ENCODE data around the gene MRGPRE.

DNA sequence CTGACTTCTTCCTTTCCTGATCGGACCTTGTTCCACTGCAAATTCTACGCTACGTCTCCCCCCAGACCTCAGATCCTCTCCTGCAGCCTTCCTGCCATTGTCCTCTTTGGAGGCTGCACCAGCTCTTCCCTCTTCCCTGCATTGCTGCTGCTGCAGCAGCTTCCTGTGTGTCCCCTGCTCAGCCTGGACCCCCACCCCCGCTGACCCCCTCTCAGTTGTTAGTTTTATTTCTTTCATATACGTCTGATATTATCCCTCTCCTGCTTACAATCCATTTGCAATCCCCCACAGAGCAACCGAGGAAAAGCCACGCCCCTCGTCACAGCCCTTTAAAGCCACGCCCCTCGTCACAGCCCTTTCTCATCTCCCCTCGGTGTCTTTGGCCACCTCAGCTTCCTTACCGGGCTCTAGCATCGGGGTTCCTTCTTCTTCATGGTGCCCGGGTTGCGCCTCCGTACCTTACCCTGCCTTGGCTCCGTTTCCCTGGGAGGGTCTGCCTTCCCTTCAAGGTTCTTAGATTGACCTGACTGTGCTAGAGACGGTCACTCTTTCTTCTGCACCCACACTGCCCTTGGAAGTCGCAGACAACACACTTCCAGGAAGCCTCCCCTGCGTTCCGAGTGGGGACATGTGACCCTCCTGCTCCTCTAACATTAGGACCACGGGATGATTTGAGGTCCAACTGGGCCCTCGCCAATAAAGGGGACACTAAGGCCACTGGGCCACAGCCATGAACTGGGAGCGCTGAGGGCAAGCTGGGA, 18.4 kb downstream of the MRGPRE start:
- TF ChIP-seq ZNF274 (IDR thresholded peaks at IDR 0.05; ENCODE audit: low read depth, low read length) (no peak), YY1 (IDR thresholded peaks at IDR 0.05; ENCODE audit: insufficient read depth, insufficient read length) (no peak)
